Activated naive CD8-positive, alpha-beta T cell treated with anti-CD3 and anti-CD28 coated beads for 36 hours (primary cell): ENCODE measurements around the gene AVPR2. TPM values are rescaled to one million over a fixed set of nuclear protein-coding genes. Genes with fewer than 3 reads are reported as not detected.

ENCODE experiments used
- DNase-seq: peaks from one replicate; pipeline ENCODE4 v3.0.0; 2021
- H3K27ac Mint-ChIP-seq: one replicate; pipeline ENCODE4 v1.8.0; 2022; ENCODE audit warnings: mild to moderate bottlenecking, moderate library complexity, mixed read lengths
- H3K27me3 Mint-ChIP-seq: one replicate; pipeline ENCODE4 v1.8.0; 2022; ENCODE audit warnings: mild to moderate bottlenecking, mixed read lengths
- H3K36me3 Mint-ChIP-seq: one replicate; pipeline ENCODE4 v1.8.0; 2021; ENCODE audit warnings: mild to moderate bottlenecking, mixed read lengths
- H3K4me1 Mint-ChIP-seq: one replicate; pipeline ENCODE4 v1.8.0; 2021; ENCODE audit warnings: mixed read lengths
- H3K4me3 Mint-ChIP-seq: one replicate; pipeline ENCODE4 v1.8.0; 2022; ENCODE audit warnings: mild to moderate bottlenecking, moderate library complexity, mixed read lengths
- H3K9me3 Mint-ChIP-seq: one replicate; pipeline ENCODE4 v1.8.0; 2022; ENCODE audit warnings: mixed read lengths
- total RNA-seq, 2 experiments: library from RNA; stranded (reverse); gene quantifications; one replicate each; pipeline ENCODE4 v1.2.3, GENCODE V29; 2021

The AVPR2 gene
- total RNA-seq, 2 experiments from 2014 or later: not detected

GRCh38 chrX:153909980-153910360, 5.5 kb downstream of the AVPR2 start:
- Mint-ChIP-seq H3K9me3 (no peaks in the 10 kb centered on the region), H3K36me3 (peaks cover 5% of the 10 kb centered on the region), H3K4me3 (no peak overlapping the region), H3K27ac (no peak overlapping the region), H3K27me3 (no peaks in the 10 kb centered on the region), H3K4me1 (peaks cover 9% of the 10 kb centered on the region)
- DNase-seq: no peak

- no peaks in the 10 kb centered on the region for H3K9me3 Mint-ChIP-seq
- no peak for DNase-seq
- H3K27me3 Mint-ChIP-seq: no peaks in the 10 kb centered on the region
- H3K36me3 Mint-ChIP-seq: peaks cover 5% of the 10 kb centered on the region
- H3K4me3 Mint-ChIP-seq: no peak overlapping the region
- peaks cover 9% of the 10 kb centered on the region for H3K4me1 Mint-ChIP-seq
- no peak overlapping the region for H3K27ac Mint-ChIP-seq
Observed at GRCh38 chrX:153910446-153910845, 6.0 kb downstream of the AVPR2 start.

DNA sequence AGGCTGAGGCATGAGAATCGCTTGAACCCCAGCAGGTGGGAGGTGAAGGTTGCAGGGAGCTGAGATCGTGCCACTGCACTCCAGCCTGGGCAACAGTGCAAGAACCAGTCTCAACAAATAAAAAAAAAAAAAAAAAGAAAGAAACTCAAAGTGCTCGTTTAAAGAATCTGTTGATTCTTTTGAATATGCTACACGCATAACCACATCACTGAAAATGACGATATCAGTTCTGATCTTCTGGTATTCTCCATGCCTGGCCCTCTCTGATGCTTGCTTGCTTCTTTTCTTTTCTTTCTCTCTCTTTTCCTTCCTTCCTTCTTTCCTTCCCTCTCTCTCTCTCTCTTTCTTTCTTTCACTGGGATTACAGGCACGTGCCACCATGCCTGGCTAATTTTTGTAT, 7.3 kb downstream of the AVPR2 start:
- no peak for DNase-seq
- no peaks in the 10 kb centered on the region for H3K27me3 Mint-ChIP-seq
- H3K9me3 Mint-ChIP-seq: no peaks in the 10 kb centered on the region
- peaks cover 10% of the 10 kb centered on the region for H3K36me3 Mint-ChIP-seq
- peak overlapping the region; percentile 29 for H3K4me3 Mint-ChIP-seq
- H3K27ac Mint-ChIP-seq: peak overlapping the region; percentile 35
- H3K4me1 Mint-ChIP-seq: peaks cover 8% of the 10 kb centered on the region

- Mint-ChIP-seq H3K4me3 (no peak overlapping the region), H3K27me3 (no peaks in the 10 kb centered on the region), H3K4me1 (peaks cover 8% of the 10 kb centered on the region), H3K27ac (no peak overlapping the region), H3K9me3 (no peaks in the 10 kb centered on the region), H3K36me3 (peaks cover 10% of the 10 kb centered on the region)
- no peak for DNase-seq
Observed at GRCh38 chrX:153913211-153913610, 8.7 kb downstream of the AVPR2 start.

GRCh38 chrX:153913701-153914100, 9.2 kb downstream of the AVPR2 start:
- Mint-ChIP-seq H3K27me3 (no peaks in the 10 kb centered on the region), H3K36me3 (peaks cover 10% of the 10 kb centered on the region), H3K9me3 (no peaks in the 10 kb centered on the region), H3K27ac (no peak overlapping the region), H3K4me1 (peaks cover 8% of the 10 kb centered on the region), H3K4me3 (no peak overlapping the region)
- no peak for DNase-seq

DNA sequence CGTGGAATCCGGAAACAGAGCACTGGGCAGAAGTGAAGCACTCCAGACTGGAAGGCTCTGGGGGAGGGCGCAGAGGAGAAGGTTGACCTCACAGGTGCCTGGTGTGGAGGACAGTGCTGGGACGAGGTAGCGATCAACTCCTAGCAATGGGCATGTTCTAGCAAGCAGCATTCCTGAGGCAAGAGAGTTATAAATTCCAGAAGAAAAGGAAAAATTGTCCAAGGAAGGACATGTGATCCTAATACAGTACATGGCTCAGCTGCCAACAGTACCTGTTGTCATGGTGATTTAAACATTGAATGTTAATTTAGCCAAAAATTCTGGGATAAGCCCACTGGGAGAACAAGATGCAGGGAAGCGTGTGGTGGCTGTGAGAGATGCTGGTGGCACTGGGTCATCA, 13.4 kb downstream of the AVPR2 start:
- H3K27me3 Mint-ChIP-seq: no peaks in the 10 kb centered on the region
- H3K4me3 Mint-ChIP-seq: peak overlapping the region; percentile 7
- peaks cover 9% of the 10 kb centered on the region for H3K4me1 Mint-ChIP-seq
- no peak overlapping the region for H3K27ac Mint-ChIP-seq
- no peak for DNase-seq
- peaks cover 15% of the 10 kb centered on the region for H3K36me3 Mint-ChIP-seq
- no peaks in the 10 kb centered on the region for H3K9me3 Mint-ChIP-seq

DNA sequence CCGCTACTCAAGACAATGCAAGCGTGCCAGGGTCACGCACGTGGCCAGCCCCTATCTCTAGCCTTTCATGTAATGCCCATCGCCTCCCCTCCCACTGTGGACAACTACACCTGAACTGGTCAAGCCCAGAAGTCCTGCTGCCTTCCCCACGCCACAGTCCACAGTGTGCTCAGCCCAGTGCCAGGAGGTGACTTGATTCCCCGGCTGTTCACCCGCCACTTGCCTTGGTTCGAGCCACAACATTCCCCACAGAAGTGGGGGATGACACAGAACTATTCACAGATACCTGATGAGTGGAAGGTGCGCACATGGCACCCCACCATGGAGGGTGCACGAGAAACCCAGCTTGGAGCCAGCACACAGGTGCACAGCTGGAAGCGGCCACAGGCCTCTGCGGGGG, 14.8 kb downstream of the AVPR2 start:
- no peaks in the 10 kb centered on the region for H3K27me3 Mint-ChIP-seq
- H3K27ac Mint-ChIP-seq: no peak overlapping the region
- DNase-seq: no peak

GRCh38 chrX:153920546-153920945, 16.1 kb downstream of the AVPR2 start:
- no peaks in the 10 kb centered on the region for H3K9me3 Mint-ChIP-seq
- H3K36me3 Mint-ChIP-seq: peaks cover 33% of the 10 kb centered on the region
- H3K27ac Mint-ChIP-seq: no peak overlapping the region
- DNase-seq: no peak
- peaks cover 14% of the 10 kb centered on the region for H3K4me1 Mint-ChIP-seq
- no peaks in the 10 kb centered on the region for H3K27me3 Mint-ChIP-seq
- H3K4me3 Mint-ChIP-seq: no peak overlapping the region

More for the DNA sequence above, 14.8 kb downstream of the AVPR2 start:
- H3K4me3 Mint-ChIP-seq: no peak overlapping the region
- peaks cover 14% of the 10 kb centered on the region for H3K4me1 Mint-ChIP-seq
- H3K9me3 Mint-ChIP-seq: no peaks in the 10 kb centered on the region
- peaks cover 22% of the 10 kb centered on the region for H3K36me3 Mint-ChIP-seq

GRCh38 chrX:153921070-153921469, 16.6 kb downstream of the AVPR2 start:
- H3K9me3 Mint-ChIP-seq: no peaks in the 10 kb centered on the region
- H3K27ac Mint-ChIP-seq: no peak overlapping the region
- no peak for DNase-seq
- no peak overlapping the region for H3K4me3 Mint-ChIP-seq
- H3K27me3 Mint-ChIP-seq: no peaks in the 10 kb centered on the region
- H3K36me3 Mint-ChIP-seq: peaks cover 33% of the 10 kb centered on the region
- peaks cover 14% of the 10 kb centered on the region for H3K4me1 Mint-ChIP-seq

DNA sequence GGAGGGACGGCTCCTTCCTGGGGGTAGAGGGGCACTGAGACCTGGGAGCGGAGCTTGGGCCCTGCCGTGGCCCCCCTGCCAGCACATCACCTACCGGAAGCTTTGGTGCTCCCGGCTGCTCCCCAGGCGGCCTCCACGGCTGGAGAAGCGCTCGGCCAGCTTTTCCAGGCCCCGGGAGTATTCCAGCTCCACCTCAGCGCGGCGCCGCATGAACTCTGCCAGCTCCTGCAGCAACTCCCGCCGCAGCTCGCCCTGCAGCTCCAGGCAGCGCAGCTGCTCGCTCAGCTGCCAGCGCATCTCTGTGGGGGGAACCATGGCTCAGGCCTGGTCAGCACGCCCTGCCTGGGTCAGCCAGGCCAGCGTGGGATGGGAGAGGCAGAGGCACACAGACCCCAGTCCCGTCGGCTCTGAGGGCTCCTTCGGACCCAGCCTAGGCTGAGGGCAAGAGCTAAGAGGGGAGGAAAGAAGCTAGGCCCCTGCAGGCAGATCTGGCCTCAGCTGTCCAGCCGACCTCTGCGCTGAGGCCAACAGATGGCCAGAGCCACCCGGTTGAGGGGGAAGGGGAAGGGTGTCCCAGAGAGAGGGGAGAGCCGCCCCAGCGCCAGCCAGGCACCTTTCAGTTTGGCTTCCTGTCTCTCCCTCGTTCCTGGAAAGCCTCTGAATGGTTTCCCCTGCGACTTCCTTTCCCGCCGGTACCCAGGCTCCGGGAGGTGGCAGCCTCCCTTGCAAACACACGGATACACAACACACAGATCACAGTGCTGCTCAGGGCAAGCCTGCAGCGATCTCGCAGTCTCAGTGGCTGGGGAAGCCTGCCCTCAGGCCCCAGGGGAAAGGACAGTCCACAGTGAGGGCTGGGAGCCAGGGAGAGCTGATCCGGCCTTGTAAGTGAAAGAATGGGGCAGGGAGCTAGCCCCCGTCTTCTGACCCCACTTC, 17.3 kb downstream of the AVPR2 start:
- Mint-ChIP-seq H3K36me3 (peaks cover 30% of the 10 kb centered on the region), H3K4me3 (peak overlapping the region; percentile 94), H3K27me3 (no peaks in the 10 kb centered on the region), H3K4me1 (peaks cover 12% of the 10 kb centered on the region), H3K27ac (peak overlapping the region; percentile 97), H3K9me3 (no peaks in the 10 kb centered on the region)
- DNase-seq: no peak

- H3K27ac Mint-ChIP-seq: peak overlapping the region; percentile 97
- H3K9me3 Mint-ChIP-seq: no peaks in the 10 kb centered on the region
- peak overlapping the region; percentile 94 for H3K4me3 Mint-ChIP-seq
- H3K27me3 Mint-ChIP-seq: no peaks in the 10 kb centered on the region
- H3K36me3 Mint-ChIP-seq: peaks cover 30% of the 10 kb centered on the region
- DNase-seq: no peak
- H3K4me1 Mint-ChIP-seq: peaks cover 12% of the 10 kb centered on the region
Observed at GRCh38 chrX:153922932-153923857, 18.7 kb downstream of the AVPR2 start.

GRCh38 chrX:153924149-153924861, 19.8 kb downstream of the AVPR2 start:
- Mint-ChIP-seq H3K36me3 (peaks cover 35% of the 10 kb centered on the region), H3K27ac (peak overlapping the region; percentile 97), H3K9me3 (no peaks in the 10 kb centered on the region), H3K27me3 (no peaks in the 10 kb centered on the region), H3K4me3 (peak overlapping the region; percentile 94), H3K4me1 (peaks cover 18% of the 10 kb centered on the region)
- DNase-seq: peak; percentile 37

GRCh38 chrX:153925387-153925738, 20.9 kb downstream of the AVPR2 start:
- no peaks in the 10 kb centered on the region for H3K9me3 Mint-ChIP-seq
- peak overlapping the region; percentile 94 for H3K4me3 Mint-ChIP-seq
- H3K4me1 Mint-ChIP-seq: peaks cover 21% of the 10 kb centered on the region
- H3K27me3 Mint-ChIP-seq: no peaks in the 10 kb centered on the region
- H3K27ac Mint-ChIP-seq: peak overlapping the region; percentile 97
- H3K36me3 Mint-ChIP-seq: peaks cover 29% of the 10 kb centered on the region
- no peak for DNase-seq

GRCh38 chrX:153925739-153926551, 21.5 kb downstream of the AVPR2 start, which contains the start of gene ARHGAP4:
Gene ARHGAP4 (minus strand): TSS chrX:153926264. CDS start chrX:153926202, 62 bp downstream.
- Mint-ChIP-seq H3K4me1 (peaks cover 23% of the 10 kb centered on the region), H3K36me3 (peaks cover 29% of the 10 kb centered on the region)
- DNase-seq: peak; percentile 74

More at GRCh38 chrX:153925739-153926551, 21.5 kb downstream of the AVPR2 start, which contains the start of gene ARHGAP4:
- Mint-ChIP-seq H3K27me3 (no peaks in the 10 kb centered on the region), H3K9me3 (no peaks in the 10 kb centered on the region), H3K4me3 (peak within 1 kb of the TSS; percentile 94), H3K27ac (peak within 1 kb of the TSS; percentile 97)
